GM12892 (cell line): Measurements from ENCODE around the gene ABCA1.

ENCODE experiments used
- POLR2A ChIP-seq: IDR thresholded peaks from 2 replicates; pipeline ENCODE4 v1.6.1; 2011; ENCODE audit warnings: low read depth, low read length, control low read depth
- TAF1 ChIP-seq: IDR thresholded peaks from 2 replicates; pipeline ENCODE4 v1.6.1; 2011; ENCODE audit warnings: low read depth, mild to moderate bottlenecking, control low read depth, low read length, borderline replicate concordance

DNA sequence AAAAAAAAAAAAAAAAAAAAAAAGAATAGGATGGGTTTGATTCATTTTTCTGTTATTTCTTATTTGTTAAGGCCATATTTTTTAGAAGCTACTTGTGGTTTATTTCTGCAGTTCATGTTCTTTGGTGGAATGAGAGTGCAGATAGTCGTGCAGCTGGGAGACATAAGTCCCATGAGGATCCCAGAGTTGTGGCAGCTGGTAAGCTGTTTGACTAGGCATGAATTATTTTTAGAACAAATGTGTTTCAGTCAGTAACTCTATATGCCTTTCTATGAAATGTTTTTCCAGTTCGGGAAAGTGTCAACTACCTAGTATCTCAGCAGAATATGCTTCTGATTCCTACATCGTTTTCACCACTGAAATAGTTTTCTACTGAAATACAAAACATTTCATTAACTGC lies 169.0 kb downstream of the ABCA1 start:
- TF ChIP-seq POLR2A (no peak), TAF1 (no peak)
